CD4-positive, alpha-beta T cell treated with Interleukin-6 for 4 hours (primary cell): ENCODE results near the gene ITGBL1.
"Not testable (repeated sequence)": the region's sequence is repeated elsewhere in the genome, so short reads cannot be mapped to it uniquely, and the experiment has no call there.

ENCODE experiments used
- DNase-seq: peaks from one replicate; pipeline ENCODE4 v3.0.0-alpha.2; 2020; ENCODE audit warnings: mixed read lengths

Gene ITGBL1

DNA sequence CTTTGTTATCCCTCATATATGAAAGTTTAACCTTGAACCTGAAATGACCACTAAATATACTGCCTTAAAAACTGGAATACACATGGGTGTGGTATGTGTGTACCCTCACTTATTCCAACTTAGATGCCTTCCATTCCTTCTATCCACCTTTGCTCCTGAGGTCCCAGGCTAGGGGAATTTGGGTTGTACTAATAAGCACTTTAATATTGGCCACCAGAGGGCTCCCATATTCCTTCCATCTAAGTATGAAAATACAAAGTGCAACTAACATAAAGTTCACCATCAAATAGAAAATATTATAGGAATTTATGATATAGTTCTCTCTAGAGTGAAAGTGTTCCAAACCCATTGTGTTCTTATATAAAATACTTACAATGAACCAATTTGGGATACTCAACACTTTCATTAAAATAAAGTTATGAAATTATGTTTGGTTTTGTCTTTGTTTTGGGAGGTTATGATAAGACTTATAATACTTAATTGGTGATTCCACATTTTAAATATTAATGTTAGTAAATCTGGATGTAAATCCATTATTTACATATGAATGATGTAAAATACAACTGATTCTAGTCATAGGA, 62.3 kb downstream of the ITGBL1 start:
- DNase-seq: peak; percentile 29

DNA sequence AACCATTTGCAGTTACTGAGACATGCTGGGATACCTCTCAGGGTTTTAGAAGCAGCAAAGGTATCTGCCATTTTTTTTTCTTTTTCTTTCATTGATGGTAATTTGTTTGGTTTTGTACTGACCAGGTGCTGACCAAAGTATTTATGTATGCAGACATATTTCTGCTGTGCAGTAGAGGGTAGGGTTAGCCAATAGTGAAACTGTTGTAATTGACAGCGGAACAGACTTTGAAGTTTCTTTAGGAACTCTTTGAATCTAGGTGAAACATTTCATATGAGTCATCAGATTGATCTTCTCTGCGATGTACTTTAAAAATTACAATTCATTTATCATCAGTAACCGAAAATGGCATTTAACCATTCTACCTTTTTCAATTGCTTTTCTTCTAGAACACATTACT, 63.0 kb downstream of the ITGBL1 start:
- no peak for DNase-seq

DNA sequence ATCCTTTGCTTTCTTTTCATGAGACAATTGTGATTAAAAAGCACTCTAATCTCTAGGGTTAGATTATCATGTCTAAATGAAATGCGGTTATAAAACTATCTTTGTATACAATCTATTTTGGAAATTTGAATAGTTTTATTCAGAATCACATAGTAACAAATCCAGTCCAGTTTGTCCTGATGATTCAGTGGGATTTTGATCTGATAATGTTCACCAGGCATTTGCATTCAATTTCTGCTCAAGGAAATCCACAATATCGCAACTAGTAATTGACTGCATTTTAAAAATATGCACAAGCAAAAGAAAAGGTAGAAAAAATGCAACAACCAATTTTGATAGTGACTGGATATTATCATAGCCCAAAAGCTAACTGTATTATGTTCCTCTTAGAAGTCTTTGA, 63.8 kb downstream of the ITGBL1 start:
- no peak for DNase-seq

DNA sequence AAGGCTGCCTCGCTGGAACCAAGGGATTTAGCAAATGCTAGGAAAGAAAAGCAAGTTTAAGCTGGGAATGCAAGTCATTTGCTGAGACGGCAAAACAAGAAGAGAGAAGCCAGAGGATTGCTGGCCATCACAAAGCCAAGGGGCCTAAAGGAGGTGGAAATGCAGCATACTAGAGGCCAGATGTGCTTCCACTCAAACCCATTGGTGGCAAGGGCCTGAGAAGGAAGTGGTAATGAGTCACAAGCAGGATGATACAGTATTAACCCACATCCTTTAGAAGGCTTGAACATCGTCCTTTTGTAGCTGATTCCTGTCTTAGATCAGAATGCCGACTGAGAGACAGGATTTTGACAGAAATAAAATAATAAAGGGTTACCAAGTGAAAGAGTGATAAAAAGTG, 68.2 kb downstream of the ITGBL1 start:
- peak; percentile 10 for DNase-seq

DNA sequence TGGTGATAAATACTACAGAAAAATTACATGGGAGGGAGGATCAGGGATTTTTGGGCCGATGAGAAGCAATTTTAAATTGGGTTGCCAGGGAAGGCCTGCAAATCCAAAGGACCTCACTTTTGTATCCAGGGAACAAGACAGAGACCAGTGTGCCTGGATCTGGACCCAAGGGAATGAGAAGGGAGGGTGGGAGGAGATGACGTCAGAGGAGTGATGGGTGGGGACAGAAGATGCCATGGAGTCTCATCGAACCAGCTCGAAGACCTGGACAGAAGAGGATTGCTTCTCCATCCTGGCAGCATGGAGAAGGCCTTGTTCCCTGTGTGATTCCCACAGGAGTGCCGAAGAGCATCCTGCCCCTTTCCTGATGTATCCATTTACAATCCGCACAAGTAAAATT, 68.9 kb downstream of the ITGBL1 start:
- DNase-seq: no peak

DNA sequence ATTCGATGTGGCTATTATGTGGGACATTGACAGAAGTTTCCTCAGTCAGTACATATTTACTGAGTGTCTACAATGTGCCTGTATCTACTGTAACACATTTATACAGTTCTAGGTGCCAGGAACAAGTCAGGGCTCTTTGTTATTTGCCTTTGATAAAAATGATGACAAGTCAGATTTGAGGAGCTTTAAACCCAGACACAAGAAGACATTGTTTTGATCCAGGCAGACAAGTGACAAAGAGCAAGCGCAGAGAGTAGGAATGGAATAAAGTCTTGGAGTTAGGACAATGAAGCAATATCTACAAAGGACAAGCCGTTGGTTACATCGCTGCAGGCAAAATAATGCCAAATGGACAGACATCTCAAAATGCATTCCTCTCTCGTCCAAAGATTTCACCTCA, 70.1 kb downstream of the ITGBL1 start:
- DNase-seq: no peak

DNA sequence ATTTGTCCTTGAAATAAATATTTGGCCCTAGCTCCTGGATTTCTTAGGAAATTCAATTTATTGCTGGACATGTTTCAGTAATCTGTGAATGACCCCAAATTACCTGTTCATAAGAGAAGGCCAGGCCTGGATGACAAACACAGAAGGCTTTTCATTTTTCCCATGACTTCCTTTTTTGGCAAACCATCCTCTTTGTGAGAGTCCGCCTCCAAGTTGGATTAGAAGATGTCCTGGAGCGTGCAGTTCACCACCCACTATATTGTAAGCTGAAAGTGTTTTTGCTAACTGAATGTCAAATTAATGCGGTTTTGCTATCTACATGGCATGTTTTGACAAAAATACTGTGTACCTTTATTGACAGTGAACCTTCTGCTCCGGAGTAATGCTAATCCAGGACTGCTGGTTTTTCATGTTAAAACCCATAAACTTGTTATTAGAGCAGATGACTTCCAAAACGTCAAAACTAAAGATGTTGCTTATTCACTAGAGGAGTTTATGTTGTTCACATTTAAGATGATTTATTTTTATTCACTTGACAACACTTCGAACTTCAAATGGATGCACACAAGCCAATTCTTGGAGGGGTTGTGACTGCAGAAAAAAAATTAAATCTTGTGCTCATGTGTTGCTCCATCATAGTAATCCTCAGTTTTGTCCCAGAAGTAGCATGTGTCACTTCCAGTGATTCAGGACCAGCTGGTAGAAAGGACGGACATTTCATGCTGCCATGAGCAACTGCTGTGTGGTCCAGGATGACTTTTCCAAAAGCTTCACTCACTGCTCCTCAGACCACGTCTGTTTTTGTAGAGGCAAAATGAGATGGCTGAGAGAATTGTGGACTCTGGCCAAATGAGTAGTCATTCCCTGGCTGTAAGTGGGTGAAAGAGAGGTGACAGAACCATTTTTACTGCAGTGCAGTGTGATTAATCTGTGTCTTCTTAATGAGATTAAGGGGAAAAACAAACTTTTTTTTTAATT, 71.0 kb downstream of the ITGBL1 start:
- DNase-seq: no peak

DNA sequence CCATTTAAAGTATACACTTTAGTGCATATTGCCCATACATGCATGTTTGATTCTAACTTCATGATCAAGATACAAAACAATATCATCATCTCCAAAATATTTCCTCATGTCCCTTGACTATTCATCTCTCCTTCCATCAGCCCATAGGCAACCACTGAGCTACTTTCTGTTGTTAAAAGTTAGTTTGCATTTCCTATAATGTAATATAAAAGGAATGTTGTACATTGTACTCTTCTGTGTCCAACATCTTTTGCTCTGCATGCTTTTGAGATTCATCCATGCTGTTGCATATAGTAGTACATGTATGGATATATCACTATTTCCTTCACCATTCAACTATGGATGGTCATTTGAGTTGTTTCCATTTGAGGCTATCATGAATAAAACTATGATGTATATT, 74.7 kb downstream of the ITGBL1 start:
- no peak for DNase-seq

DNA sequence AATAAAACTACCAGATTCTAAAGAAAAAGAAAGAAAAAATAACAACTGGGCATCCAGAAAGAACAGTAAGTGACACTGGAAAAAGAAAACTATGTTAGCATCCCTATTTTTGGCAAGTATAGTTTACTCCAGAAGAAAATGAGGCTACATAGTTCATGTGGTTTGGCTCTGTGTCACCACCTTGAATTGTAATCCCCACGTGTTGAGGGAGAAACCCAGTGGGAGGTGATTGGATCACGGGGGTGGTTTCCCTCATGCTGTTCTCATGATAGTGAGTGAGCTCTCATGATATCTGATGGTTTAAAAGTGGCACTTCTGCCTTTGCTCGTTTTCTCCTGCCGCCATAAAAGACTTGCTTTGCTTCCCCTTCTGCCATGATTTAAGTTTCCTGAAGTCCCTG, 76.9 kb downstream of the ITGBL1 start:
- DNase-seq: no peak

DNA sequence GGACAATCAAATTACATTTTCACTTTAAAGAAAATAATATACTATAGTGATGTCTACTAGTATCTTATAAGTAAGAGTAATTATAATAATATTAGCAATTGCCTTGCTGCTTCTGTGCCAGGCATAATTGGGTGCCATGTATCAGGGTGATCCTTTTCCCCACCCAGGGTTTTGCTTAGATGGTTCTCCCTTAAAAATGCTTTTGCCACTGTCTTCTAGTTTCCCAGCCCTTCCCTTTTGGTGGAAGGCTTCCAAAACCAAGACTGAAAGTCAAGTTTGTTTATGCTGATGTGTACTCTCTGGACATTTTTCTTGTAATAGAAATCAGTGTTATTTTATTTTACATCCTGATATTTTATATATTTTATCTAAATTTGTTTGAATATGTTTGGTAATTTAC, 77.8 kb downstream of the ITGBL1 start:
- DNase-seq: no peak

DNA sequence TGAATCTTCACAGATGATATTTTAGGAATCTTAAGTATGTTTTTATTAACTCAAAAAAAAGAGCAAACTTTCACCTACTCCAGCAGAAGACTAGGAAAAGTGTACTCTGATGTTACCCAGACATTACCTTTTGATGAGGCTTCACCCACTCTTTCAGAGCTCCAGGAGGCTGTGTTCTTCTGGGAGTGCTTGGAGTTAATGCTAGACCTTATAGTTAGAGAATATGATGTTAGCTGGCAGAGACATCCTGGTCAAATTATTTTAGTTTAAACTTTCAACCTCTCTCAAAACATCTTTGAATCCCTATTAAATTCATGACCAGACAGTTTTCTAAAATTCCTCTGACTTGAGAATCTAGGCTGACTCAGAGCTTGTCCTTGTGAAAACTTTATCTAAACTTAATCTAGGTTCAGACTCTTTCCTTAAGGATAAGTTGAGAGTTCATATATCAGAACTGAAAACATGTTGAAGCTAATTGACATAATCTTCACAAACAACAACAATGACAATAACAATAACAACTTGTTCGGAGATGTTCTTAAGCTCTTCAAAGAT, 82.8 kb downstream of the ITGBL1 start:
- no peak for DNase-seq

DNA sequence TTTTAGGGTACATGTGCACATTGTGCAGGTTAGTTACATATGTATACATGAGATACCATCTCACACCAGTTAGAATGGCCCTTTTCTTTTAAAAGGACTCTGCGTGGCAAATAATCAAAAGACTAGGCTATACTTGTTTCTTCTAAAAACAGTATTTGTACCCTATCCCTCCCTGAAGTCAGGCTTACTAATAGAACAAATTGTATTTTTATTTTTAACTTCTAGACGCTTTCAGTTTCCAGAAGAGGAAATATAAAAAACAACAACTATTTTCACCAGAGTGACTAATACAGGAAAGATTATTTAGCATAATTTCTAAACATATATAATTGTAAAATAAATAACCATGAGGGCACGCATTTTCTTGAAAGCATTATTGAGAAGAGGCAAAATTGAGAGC, 83.6 kb downstream of the ITGBL1 start:
- no peak for DNase-seq

DNA sequence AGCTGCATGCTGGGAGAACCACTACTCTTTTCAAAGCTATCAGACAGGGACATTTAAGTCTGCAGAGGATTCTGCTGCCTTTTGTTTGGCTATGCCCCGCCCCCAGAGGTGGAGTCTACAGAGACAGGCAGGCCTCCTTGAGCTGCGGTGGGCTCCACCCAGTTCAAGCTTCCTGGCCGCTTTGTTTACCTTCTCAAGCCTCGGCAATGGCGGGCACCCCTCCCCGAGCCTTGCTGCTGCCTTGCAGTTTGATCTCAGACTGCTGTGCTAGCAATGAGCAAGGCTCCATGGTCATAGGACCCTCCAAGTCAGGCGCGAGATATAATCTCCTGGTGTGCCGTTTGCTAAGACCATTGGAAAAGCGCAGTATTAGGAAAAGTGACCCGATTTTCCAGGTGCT, 92.1 kb downstream of the ITGBL1 start:
- DNase-seq: not testable (repeated sequence)

DNA sequence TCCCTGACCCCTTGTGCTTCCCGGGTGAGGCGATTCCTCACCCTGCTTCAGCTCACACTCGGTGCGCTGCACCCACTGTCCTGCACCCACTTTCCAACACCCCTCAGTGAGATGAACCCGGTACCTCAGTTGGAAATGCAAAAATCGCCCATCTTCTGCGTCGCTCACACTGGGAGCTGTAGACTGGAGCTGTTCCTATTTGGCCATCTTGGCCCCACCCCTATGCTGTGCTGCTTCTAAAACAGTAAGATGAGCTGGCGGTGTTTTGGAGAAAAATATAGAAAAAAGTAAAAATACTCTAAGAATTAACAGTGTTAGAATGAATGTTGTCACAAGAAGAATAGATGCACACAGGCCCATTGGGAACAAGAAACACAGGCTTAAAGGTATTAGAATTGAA, 92.5 kb downstream of the ITGBL1 start:
- no peak for DNase-seq

DNA sequence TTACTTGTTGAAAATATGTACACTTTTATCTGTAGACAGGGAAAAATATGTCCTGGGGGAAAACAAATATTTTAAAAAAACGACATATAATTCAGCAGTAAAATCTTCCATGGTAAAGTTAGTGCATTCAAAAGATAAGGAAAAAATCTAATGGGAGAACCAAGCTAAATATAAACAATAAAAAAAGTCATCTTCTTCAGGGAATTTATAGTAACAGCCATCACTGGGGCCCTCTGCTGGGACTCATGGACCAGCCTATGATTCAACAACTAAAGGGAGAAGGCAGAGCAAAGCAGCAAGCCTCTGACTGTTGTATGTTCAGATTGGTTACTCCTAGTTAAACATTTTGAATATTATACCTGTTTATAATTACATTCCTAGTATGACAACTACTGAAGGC, 93.0 kb downstream of the ITGBL1 start:
- DNase-seq: no peak

DNA sequence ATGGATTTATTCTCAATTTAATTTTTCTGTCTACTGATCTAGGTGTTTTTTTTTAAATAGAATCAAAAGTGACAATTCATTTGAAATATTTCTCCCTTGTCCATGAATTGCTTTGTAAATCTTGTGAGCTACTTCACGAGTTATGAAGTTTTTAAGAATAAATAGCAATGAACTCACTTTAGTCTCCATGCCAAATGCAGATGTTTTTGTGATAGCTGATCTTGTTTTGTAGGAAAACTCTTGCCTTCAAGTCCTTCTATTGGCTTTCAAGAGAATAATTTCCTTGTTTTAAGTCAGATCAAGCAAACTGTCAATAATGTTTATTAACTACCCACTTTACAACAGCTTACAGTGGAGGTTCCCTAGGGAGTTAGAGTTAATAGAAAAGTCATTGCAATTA, 99.8 kb downstream of the ITGBL1 start:
- no peak for DNase-seq

DNA sequence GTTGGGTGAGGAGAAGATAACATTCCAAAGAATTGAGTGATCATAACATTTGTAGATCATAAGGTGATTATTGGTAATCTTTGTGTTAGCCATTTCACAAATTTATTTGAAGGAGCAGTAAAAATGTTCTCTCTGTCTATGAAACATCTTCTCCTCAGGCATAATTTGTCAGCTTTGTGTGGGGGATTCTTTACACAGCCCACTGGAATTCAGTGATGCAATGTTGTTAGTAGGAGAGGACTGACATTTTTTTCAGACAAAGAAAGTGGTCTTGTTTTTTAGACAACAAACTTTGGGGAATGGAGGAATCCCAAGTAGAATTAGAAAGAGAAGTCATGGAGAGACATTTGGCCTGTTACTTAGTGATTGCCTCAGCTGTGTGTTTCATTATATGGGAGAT, 100.3 kb downstream of the ITGBL1 start:
- DNase-seq: no peak

DNA sequence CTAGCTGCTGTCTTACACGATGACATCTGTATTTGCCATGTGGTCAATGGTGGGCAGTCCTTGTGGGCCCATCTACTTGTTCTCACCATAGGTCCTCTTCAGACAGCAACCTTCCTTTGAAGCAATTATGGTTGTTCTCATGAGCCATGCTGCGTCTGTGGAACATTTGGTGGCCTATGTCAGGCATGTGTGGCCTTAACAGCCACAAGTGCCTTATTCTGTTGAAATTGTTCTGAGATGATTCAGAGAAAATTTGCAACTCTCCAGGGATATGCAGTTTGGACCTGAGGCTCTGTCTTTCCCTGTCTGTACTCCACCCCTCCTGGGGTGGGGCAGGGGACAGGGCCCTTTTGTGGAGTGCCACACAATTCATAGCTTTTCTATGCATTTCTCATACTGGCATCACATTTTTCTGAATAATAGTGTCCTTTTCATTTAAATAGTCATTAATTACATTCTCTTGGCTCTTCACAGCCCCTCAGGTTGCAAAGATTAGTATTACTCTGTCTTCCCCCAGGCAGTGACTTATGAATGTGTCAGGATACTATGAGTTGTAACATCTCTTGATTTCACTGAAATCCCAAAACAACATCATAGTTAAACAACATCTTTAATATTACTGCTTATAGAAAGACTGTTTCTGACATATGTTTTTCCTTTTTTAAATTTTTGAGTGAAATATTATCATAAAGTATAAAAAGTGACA, 102.1 kb downstream of the ITGBL1 start:
- no peak for DNase-seq

DNA sequence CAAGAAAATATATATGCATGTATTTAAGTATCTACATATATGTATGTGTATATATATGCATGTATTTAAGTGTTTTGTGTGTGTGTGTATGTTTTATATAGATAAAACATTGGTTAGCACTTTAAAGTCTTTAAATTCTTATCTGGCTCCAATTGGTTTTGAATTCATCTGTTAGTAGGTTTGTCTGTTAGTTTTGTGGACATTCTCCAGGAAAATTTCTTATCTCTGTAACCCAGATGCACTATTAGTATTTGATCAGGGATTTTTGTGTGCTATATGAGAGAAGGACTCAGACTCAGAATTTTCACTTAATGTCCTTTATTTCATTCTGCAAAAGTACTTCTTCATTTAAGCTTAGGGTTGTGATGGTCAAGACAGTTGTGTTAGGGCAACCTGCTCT, 103.1 kb downstream of the ITGBL1 start:
- no peak for DNase-seq

DNA sequence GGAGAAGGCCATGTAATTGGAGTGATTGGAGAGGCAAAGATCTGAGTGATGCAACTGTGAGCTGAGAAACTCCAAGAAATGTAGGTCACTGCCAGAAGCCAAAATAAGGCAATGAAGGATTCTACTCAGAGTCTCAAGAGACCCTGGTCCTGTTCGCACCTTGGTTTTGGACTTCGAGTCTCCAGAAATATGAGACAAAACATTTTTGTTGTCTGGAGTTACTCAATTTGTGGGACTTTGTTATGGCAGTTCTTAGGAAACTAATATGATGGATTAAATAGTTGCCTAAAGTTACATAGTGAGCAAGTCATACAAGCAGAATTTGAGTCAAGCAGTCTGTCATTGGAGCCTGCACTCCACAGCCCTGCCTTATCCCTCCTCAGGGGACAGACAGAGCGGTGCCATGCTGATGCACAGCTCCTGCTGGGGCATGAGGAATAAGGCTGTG, 104.2 kb downstream of the ITGBL1 start:
- DNase-seq: no peak

DNA sequence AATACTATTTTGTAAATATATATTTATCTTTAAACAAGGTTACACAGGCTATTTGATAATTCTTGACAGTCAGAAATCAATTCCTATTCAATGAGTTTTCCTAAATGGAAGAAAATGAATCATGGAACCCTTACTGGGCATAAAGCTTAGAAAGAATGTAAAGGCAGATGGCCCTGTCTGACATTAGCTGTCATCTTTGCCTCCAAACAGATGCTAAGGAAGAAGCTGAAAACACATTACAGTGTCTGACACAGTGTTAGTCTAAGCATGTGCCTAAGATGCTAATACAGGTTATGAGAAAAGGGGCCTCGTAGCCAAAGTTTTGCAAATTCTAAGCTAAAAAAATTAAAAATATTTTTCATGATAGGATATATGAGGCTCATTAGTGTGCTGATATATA, 112.8 kb downstream of the ITGBL1 start:
- no peak for DNase-seq

DNA sequence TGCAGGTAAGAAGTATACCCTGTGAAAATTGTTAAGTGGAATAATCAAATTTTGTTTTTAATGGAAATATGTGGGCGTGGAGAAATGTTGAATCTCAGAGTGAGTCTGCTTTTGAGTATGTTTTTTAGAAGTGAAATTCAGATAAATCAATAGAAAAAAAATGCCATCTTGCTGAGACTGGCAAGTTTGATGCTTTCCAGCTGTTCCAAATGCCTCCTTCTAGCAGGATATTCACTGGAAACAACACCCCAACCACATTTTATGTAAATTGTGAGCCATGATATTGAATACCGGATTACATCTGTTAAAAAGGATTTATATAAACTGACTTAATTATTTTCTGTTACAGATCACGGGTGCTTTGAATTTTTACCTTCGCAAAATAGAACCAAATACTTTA, 115.4 kb downstream of the ITGBL1 start:
- no peak for DNase-seq

DNA sequence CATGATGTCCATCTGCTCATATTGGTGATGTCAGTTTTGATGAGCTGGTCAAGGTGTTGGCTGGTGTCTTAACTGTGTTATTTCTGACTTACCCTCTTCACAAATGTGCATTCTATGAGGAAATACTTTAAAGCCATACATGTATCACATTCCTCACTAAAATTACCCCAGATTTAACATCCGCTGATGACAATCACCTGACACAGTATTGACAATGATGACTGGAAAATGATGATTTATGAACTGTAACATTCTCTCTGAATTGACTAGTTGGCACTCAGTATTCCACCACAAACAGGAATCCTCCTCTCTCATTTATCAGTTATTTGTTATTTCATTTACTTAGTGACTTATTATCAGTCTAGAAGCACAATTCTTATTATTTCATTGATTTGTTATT, 117.3 kb downstream of the ITGBL1 start:
- DNase-seq: no peak

DNA sequence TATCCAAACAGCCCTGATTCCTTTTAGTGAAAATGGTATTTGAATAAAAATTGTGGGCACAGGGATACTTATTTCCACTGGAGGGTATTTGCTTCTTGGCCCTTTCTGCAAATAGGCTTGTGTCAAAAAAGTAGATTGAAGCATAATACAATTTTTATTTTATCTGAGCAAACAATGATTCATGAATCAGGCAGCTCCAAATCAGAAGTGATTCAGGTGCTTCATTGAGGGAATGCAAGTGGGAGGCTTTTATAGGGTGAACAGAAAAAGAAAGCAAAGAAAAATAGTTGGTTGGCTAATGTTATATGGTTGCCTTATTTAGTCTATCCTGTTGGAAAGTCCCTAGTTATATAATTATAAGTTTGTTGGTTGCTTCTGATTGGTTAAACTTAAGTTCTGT, 117.9 kb downstream of the ITGBL1 start:
- no peak for DNase-seq
